NCI-H146 (cell line): Measurements from ENCODE around the gene MAP3K13.

Source experiments
- DNase-seq: peaks from one replicate; lab custom pipeline; 2025; lab: John Stamatoyannopoulos, UW

MAP3K13 gene, protein sequence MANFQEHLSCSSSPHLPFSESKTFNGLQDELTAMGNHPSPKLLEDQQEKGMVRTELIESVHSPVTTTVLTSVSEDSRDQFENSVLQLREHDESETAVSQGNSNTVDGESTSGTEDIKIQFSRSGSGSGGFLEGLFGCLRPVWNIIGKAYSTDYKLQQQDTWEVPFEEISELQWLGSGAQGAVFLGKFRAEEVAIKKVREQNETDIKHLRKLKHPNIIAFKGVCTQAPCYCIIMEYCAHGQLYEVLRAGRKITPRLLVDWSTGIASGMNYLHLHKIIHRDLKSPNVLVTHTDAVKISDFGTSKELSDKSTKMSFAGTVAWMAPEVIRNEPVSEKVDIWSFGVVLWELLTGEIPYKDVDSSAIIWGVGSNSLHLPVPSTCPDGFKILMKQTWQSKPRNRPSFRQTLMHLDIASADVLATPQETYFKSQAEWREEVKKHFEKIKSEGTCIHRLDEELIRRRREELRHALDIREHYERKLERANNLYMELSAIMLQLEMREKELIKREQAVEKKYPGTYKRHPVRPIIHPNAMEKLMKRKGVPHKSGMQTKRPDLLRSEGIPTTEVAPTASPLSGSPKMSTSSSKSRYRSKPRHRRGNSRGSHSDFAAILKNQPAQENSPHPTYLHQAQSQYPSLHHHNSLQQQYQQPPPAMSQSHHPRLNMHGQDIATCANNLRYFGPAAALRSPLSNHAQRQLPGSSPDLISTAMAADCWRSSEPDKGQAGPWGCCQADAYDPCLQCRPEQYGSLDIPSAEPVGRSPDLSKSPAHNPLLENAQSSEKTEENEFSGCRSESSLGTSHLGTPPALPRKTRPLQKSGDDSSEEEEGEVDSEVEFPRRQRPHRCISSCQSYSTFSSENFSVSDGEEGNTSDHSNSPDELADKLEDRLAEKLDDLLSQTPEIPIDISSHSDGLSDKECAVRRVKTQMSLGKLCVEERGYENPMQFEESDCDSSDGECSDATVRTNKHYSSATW

DNA sequence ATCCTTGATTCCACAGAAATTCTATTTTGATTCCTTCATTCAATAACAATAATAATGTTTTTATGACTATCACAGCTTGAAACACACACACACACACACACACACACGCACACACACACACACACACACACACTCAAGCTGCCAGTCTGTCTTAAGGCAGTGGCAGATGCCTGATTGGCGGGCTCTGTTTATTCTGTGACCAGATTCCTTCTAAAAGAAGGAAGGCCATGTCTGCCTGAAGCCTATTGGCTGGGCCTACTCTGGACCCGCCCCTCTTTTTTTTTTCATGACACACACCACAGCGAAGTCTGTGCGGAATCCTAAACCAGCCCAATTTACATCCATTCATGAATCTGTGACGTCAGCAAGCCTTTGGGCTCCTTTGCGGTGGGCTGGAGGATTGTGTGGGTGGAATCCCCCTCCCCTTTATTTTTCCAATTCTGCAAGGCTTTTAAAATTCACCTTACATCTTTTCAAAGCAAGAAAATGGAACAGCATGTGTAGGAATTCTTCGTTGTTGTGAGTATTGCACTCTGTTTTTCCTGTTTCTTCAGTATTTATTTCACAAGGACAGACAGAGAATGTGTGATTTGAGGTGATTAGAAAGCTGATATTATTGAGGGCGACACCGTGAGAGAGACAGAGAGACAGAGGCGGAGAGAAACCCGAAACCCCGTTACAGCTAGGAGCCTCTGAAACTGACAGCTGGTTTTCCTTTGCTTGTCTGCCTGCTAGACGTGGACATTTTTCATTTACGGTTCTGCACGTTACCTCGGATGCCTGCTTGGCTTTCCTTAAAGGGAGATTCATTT is at the start of gene MAP3K13:
MAP3K13 (plus strand) TSS at position 287 of the 812 bp plus-strand sequence. CDS start 65,446 bp downstream, outside the sequence.
- peak; percentile 79 for DNase-seq

DNA sequence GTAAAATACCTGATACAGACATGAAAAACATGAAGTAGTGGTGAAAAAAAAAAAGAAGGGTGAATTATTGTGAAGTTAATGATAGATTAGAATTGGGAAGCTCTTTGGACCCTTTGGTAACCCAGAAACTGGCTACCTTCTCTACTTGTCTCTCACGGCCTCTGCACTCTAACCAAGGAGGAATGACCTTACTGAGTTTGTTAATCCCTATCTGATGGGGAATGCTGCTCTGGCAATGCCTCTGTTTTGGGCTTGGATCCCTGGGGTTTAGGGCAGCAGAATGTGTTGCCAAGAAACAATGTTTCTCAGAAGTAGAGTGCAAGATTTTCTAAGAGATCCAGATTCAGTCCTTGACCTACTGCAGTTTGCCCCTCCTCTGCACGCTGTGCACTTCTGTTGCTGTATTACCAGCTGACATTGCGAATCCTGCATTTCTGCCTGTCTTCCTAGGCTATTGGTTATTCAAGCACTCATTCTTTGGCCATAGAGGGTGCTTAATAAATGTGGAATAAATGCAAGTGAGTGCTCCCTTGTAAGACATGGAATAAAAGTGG is 49.2 kb upstream of the MAP3K13 start:
- DNase-seq = no peak

DNA sequence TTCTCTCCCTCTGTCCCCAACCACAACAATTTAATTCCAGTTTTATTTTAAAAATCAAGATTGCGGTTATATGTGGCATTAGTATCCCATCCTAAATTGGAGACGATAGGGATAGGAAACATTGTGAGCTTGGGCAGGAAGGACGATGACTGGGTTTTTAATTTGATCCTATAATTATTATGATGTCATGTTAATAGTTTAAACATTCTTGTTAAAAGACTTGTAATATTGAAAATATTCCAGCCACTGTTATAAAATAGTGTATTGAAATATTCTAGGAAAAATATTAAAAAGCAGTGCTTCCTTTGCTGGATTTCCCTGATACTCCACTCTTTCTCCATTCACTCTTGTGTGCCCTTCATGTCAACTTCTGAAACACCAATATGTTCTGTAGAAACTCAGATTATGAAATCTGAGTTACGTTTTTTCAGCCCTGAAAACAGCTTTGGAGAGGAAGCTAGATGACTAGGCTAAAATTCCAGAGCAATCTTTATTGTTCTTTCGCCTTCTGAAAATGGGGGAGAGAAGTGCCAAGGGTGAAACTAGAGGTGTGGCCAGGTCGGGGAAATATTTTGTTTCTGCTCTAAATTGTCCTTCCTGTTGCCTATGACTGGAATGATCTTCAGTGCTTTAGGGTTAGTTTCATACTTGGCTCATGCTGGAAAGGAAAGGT is 46.1 kb upstream of the MAP3K13 start:
- DNase-seq = no peak

DNA sequence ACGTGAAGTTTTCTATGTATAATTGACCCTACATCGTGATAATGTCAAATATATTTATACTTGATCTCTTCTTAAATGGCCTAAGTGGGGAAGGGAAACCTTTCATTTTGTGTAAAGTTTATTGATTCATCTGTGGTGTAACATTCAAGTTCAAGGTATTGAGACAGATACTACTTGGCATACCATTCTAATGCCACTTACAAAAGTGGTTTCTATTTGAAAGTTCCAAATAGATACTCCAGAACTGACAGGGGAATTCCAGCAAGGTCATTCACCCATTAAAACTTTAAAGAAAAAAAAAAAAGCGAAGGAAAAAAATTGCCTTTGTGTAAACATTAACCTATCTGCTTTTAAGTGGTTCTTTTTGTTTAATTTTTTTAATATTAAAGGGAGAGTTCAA is 45.3 kb upstream of the MAP3K13 start:
- no peak for DNase-seq

DNA sequence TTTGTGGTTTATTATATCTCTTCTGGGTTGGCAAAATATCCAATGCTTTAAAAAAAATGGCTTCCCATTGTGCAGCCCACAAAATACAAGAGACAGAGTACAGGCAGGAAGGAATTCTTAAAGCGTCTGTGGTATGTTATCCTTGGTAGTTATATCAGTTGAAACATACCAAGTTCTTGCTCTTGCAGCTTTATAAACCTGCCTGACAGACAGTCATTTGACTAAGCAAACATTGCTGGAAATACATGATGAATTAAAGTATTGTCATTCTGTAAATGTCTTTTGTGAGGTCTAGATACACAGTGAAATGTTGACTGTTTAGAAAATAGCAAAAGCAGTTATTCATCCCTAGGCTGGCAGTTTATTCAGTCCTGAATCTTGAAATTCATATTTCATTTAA is 44.8 kb upstream of the MAP3K13 start:
- DNase-seq = no peak

DNA sequence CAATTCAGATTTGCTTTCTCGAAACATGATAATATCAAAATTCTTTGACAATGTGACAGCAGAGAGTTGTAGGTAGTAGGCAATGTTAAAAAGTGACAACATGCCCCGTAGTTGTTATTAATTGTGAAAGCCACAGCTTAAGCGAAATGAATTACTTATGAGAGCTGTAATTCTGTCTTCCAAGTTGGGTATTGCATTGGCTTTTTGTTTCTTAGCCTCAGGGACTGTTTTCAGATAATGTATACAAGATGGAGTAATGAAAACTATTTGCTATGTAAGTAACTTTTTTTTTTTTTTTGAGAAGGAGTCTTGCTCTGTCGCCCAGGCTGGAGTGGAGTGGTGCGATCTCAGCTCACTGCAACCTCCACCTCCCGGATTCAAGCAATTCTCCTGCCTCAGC is 43.1 kb upstream of the MAP3K13 start:
- DNase-seq = no peak

DNA sequence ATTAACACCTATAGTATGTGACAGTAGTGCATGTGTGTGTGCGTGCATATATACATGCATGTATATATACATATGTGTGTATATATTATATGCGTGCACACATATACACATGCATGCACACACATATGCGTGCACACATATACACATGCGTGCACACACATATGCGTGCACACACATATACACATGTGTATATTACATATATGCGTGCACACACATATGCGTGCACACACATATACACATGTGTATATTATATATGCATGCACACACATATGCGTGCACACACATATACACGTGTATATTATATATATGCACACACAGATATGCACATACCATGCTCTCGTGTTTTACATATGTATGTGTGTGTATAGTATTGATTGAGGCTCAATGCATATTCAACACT is 42.0 kb upstream of the MAP3K13 start:
- no peak for DNase-seq

DNA sequence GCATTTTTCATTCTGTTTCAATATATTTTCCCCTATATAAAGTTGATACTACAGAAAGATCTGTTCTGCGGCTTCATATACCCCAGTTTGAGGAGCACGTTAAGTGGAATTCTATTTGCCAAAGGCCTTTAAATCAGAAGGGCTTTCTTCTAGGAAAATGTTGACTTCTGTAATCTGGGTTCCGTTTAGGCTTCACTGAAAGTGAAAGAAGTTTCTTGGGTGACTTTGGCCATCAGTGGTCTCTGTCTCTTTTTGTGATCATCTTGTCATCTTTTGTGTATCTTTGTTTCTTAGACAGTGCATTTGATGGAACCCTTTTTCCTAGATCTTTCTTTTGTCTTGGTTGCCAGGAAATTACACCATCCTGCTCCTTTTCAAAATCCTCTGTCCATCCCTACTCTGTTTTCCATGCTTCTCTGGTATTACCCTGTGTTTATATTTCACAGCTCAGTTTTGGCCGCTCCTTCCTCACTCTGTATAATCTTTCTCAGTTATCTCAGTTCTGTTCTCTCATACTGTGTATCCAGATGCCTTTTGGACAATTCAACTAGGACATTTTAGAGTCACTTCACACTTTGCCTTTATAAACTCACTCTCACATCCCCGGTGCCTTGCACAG is 40.7 kb upstream of the MAP3K13 start:
- DNase-seq = no peak

DNA sequence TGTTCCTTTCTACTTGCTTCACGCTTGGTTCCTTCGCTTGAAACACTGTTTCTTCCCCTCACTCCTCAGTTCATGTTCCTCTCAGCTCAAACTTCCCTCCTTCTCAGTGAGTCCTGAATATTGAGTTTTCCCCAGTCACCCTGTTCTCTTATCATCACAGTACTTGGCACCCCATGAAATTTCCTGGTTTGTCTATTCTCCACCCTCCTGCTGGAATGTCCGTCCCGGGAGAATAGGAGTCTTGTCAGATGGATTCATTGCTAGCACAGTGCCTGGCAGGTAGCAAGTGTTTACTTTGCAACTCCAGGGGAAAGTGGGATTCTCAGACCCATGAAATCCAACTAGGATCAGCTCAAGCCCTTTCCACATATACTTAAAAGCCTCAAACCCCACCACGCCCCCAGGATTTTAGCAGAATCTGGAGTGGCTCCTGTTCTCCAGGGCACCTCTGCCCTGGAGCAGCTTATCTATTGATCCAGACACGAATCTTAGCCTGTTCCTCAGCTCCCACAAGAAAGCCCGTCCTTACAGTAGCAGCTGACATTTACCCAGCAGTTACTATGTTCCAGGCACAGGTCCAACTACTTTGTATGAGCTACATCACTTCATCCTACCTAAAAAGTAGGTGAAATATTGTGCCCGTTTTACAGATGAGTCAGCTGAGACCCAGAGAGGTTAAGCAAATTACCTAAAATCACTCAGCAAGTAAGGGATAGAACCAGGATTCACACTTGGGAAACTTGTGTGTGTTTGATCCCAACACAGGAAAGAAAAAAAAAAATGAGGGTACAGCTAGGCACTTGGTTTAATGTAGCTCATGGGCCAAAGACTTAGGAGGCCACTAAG is 36.8 kb upstream of the MAP3K13 start:
- DNase-seq = no peak

DNA sequence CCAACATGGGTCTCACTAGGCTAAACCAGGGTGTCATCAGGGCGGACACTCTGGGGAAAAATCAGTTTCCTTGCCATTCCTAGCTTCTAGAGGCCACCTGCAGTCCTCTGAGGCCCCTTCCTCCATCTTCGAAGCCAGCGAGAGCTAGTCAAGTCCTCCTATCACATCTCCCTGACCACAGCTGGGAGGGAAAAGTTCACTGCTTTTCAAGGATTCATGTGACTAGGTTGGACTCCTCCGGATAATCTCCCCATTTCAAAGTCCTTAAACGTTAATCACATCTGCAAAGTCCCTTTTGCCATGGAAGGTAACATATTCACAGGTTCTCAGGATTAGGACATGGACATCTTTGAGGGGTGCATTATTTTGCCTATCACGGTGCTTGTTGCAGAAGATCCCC is 35.9 kb upstream of the MAP3K13 start:
- DNase-seq = no peak

DNA sequence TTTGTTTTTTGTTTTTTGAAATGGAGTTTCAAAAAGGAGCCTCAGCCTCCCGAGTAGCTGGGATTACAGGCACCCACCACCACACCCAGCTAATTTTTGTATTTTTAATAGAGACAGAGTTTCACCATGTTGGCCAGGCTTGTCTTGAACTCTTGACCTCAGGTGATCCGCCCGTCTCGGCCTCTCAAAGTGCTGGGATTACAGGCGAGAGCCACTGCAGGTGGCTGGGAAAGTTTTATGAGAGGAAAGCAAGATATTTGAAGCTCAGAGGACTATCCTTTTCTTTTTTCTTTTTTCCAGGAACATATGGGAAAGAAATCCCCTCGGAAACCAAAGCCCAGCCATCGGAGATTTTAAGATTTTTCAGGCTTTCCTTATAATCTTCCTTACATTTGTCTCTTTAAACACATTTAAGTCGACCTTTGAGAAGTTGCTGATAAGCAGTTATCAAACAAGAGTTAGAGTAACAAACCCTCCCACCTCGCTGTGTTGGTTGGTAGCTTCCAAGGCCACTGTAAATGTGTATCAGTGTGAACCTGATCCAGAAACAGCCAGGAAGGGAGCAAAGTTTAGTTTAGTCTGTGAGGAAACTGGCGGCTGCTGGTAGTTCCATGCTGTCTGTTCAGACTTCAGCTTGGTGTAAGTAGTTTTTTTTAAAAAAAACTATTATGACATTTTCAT is 34.5 kb upstream of the MAP3K13 start:
- no peak for DNase-seq

DNA sequence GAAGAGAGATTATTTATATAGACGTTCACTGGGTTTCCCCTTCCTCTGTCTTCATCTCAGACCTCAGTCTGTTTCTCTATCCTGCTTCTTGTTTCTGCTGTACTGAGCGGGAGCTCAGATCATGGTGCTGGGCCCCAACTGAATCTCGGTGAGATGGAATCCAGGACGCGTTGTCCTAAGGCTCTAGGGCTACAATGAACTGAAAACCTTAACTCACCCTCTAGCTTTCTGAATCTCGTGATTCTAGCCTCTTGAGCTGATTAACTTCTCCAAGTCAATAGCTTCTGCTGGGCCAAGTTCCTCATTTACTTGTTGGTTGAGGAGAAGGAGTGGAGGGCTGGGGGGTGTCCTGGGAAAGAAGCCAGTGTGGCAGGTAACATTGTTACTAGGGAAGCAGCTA is 32.7 kb upstream of the MAP3K13 start:
- DNase-seq = no peak

DNA sequence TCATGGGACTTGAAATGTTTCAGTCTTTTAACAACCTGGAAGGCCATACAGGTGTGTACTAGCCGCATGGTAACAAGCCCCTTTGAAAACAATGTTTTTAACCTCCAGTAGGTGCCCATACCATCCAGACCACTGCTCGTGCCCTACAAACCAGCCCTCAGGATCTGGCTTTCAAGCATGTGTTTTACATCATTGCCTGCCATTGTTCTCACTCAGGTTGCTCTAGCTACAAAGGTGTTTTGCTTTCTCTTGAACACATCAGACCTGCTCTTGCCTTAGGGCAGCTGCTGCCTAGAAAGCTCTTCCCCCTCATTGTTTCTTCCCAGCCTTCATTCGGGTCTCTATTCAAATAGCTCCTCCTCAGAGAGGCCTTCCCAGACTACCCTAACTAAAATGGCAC is 32.3 kb upstream of the MAP3K13 start:
- DNase-seq = no peak

DNA sequence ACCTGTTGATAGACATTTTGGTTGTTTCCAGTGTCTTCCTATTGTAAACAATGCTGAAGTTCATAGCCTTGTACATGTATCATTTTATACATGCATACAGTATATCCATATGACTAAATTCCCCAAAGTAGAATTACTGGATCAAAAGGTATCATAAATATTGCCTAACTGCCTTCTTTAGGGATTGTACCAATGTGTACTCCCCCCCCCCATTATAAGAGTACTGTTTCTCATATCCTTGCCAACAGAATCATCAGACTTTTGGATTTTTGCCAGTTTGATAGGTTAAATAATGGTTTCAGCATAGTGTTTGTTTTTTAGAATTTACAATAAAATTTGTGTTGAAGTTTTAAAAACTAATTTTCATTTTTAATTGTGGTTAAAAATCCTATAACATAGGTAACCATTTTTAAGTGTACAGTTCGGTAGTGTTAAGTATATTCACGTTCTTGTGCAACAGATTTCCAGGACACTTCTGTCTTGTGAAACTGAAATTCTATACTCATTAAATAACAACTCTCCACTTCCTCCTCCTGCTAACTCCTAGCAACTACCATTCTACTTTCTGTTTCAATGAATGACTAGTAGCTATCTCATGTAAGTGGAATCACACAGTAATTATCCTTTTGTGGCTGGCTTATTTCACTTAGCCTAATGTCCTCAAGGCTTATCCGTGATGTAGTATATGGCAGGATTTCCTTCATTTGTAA is 30.8 kb upstream of the MAP3K13 start:
- DNase-seq = peak; percentile 35

DNA sequence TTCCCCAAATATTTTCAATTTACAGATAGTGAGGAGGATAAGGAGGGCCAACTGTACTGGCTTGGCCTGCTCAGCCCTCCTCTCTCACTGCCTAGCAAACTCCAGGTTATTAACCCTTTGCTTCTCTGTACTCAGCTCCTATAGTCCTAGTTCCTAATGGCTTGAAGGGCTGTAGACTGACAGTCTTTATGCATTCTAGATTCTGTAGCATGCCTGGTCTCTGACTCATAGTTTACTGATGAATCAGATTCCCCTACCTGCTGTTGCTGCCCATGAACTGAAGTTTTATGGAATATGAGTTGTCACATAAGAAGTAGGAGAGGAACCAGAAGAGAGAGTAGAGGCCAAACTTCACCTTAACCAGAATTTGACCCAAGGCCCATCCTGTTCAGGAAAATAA is 27.1 kb upstream of the MAP3K13 start:
- no peak for DNase-seq

DNA sequence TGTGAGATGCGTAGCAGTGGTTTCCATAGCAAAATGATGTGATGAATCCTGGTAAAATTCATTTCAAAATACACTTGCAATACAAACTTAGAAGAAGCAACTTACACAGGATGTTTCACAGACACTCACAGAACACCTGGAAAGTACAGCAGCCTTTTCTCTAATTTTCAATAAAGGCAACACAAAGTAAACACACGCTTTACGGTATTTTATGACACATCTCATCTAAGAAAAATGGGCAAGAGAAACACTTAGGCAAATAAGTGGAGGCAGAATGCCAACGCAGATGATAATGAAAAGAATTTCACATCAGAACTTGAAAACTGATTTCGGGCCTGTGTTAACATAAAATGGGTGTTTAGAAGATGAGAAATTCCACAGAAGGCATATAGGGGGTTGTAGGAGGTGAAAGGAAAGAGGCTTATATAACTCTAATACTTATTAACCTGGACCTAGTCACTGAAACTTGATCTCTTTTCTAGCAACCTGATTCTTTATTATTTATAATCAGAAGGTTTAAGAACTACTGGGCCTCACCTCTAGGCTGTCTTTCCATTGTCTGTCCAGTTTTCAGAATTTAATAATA is 25.6 kb upstream of the MAP3K13 start:
- DNase-seq = no peak

DNA sequence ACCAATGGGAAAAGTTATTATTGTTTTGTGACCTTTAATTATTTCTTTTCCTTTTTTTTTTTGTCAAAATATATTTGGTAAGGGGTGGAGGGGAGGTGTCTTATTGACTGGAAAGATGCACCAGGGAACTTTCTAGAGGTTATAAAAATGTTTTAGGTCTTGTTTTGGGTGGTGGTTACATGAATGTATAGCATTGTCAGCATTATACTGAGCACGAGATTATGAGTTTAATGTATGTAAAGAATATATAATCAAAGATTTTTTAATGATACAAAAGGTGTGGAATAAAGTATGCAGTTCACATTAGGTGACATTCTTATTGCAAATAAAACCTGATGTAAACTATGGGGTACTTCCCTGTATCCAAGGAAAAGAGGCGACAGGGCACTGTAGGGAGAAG is 23.0 kb upstream of the MAP3K13 start:
- DNase-seq = no peak

DNA sequence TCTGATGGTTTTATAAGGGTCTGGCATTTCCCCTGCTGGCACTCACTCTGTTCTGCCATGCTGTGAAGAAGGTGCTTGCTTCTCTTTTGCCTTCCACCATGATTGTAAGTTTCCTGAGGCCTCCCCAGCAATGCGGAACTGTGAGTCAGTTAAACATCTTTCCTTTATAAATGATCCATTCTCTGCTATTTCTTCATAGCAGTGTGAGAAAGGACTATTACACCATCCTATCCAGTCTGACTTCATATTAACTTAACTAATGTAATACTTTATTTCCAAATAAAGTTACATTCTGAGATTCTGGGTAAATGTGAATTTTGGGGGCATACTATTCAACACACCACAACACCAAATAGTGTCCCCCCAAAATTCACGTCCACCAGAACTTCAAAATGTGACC is 22.2 kb upstream of the MAP3K13 start:
- no peak for DNase-seq
